GM12878 (cell line): Measurements from ENCODE around the gene PSMD13. TPM values are rescaled to one million over a fixed set of nuclear protein-coding genes. Genes with fewer than 3 reads are reported as not detected.

Source experiments
- ATAC-seq: fragments of 200-7000 bp; cut with Tn5 transposase; 3 replicates; pipeline ENCODE4 v1.9.1; 2020; ENCODE audit warnings: mild to moderate bottlenecking, moderate library complexity
- BruUV-seq: library from RNA; stranded (reverse); fragments of 400-500 nt; replicated peaks from 2 replicates; lab custom pipeline; 2021; lab: Mats Ljungman, UMichigan
- CTCF ChIA-PET: fragments of 300-600 bp; sonication (Branson Sonifier 250); formaldehyde crosslinking; extraction: SDS; loops from one replicate; lab custom pipeline; 2021; ENCODE audit warnings: inconsistent platforms; lab: Yijun Ruan, JAX
- POLR2A ChIA-PET: fragments of 350-600 bp; formaldehyde crosslinking; extraction: SDS; loops from one replicate; lab custom pipeline; 2021; ENCODE audit warnings: inconsistent platforms; lab: Charles Lee
- RAD21 ChIA-PET: fragments of 300-600 bp; sonication (Branson Sonifier 250); formaldehyde crosslinking; loops from one replicate; lab custom pipeline; 2023; ENCODE audit warnings: antibody characterized with exemption; ENCODE audit not compliant: unreplicated experiment; lab: Charles Lee
- SMC1A ChIA-PET: fragments of 300-600 bp; sonication (Branson Sonifier 250); formaldehyde crosslinking; loops from one replicate; lab custom pipeline; 2023; ENCODE audit not compliant: unreplicated experiment, uncharacterized antibody; lab: Charles Lee
- DNase-seq: peaks from one replicate; pipeline ENCODE4 v3.0.0-alpha.2; 2011; ENCODE audit warnings: low read depth, low spot score
- FAIRE-seq: peaks from 3 replicates; lab custom pipeline; 2011; peaks lifted over from hg19 to GRCh38; lab: Jason Lieb, UNC
- H2AFZ ChIP-seq: 2 replicates; pipeline ENCODE4 v1.6.0; 2011; ENCODE audit warnings: low read depth, low read length, control low read depth; ENCODE audit not compliant: control insufficient read depth
- H3K27ac ChIP-seq: 2 replicates; pipeline ENCODE4 v1.5.1; 2011; ENCODE audit warnings: control low read depth; ENCODE audit not compliant: control insufficient read depth, insufficient read depth
- H3K27me3 ChIP-seq, 2 experiments: replicated peaks in 1 of 2; 2 replicates each; pipeline versions ENCODE4 v1.6.0 to v1.6.1; 2011; ENCODE audit warnings: low read length in 1 of 2; ENCODE audit not compliant: control insufficient read depth in 2 of 2, insufficient read depth in 2 of 2
- H3K36me3 ChIP-seq, 2 experiments: 2 replicates each; pipeline ENCODE4 v1.5.1; 2011; ENCODE audit warnings: low read length in 1 of 2; ENCODE audit not compliant: control insufficient read depth in 2 of 2, insufficient read depth in 2 of 2
- H3K4me1 ChIP-seq: 2 replicates; pipeline ENCODE4 v1.6.1; 2011; ENCODE audit warnings: mild to moderate bottlenecking, low read length, moderate library complexity, mixed read lengths; ENCODE audit not compliant: control insufficient read depth, insufficient read depth
- H3K4me2 ChIP-seq: 2 replicates; pipeline ENCODE4 v1.6.0; 2011; ENCODE audit warnings: control low read depth; ENCODE audit not compliant: control insufficient read depth, insufficient read depth
- H3K4me3 ChIP-seq: fragments of 200-600 bp; sonication (generic); 2 replicates; pipeline ENCODE4 v1.5.1; 2016
- H3K79me2 ChIP-seq: 2 replicates; pipeline ENCODE4 v1.6.0; 2011; ENCODE audit warnings: low read length; ENCODE audit not compliant: control insufficient read depth, insufficient read depth
- H3K9ac ChIP-seq: 2 replicates; pipeline ENCODE4 v1.8.0; 2011; ENCODE audit warnings: low read length, control low read depth, mixed read lengths; ENCODE audit not compliant: control insufficient read depth, insufficient read depth
- H3K9me3 ChIP-seq: replicated peaks from 3 replicates; pipeline ENCODE4 v1.5.1; 2011; ENCODE audit warnings: mild to moderate bottlenecking, low read length; ENCODE audit not compliant: control insufficient read depth, insufficient read depth
- H4K20me1 ChIP-seq: 2 replicates; pipeline ENCODE4 v1.6.0; 2011; ENCODE audit not compliant: control insufficient read depth, insufficient read depth
- BCL11A ChIP-seq: IDR thresholded peaks from 2 replicates; pipeline ENCODE4 v1.6.1; 2011; ENCODE audit warnings: low read depth, low read length
- BHLHE40 ChIP-seq, 2 experiments: fragments of 450-650 bp in 1 of 2; IDR thresholded peaks; 2 replicates each; pipeline ENCODE4 v1.6.1; 2011 to 2017; ENCODE audit warnings: low read depth in 2 of 2, borderline replicate concordance in 1 of 2, improper control_type of control experiment in 1 of 2, low read length in 1 of 2, mild to moderate bottlenecking in 1 of 2
- CBFB ChIP-seq: IDR thresholded peaks from 2 replicates; pipeline ENCODE4 v1.6.1; 2016; ENCODE audit warnings: antibody characterized with exemption, low read depth
- CREM ChIP-seq: IDR thresholded peaks from 2 replicates; pipeline ENCODE4 v1.6.1; 2014; ENCODE audit warnings: antibody characterized with exemption, low read depth
- LARP7 ChIP-seq: fragments of 450-650 bp; IDR thresholded peaks from 2 replicates; pipeline ENCODE4 v1.6.1; 2017; ENCODE audit warnings: mild to moderate bottlenecking
- NFYA ChIP-seq: IDR thresholded peaks from 2 replicates; pipeline ENCODE4 v1.6.1; 2011; ENCODE audit warnings: low read depth, mild to moderate bottlenecking, low read length, improper control_type of control experiment, borderline replicate concordance
- WGBS: methylation state at CpG from one replicate; pipeline ENCODE4 v1.1.6; 2016; ENCODE audit warnings: low lambda C conversion rate; ENCODE audit not compliant: insufficient replicate concordance, insufficient coverage; ENCODE audit errors: missing lambda C conversion rate; 5-methylcytosine and 5-hydroxymethylcytosine counted together
- in situ Hi-C: fragments of 300-500 bp; cut with MboI; formaldehyde crosslinking; loops from 9 replicates; pipeline ENCODE4 v1.14.3; 2018; ENCODE audit warnings: mixed read lengths
- intact Hi-C: fragments of 100-400 bp; cut with micrococcal nuclease; formaldehyde crosslinking; loops from one replicate; pipeline ENCODE4 v1.14.2; 2022; ENCODE audit not compliant: unreplicated experiment
- polyA plus RNA-seq, 11 experiments: library from polyadenylated mRNA; depleted of rRNA in 4 of 11; unstranded in 6 of 11; stranded (reverse) in 5 of 11; fragments of >200 nt; fragmentation: Nextera tagmentation in 4 of 11; fragmentation: Illumina TruSeq in 1 of 11; extraction: Ambion mirVana in 4 of 11; extraction: Trizol in 1 of 11; gene quantifications; 1 replicate in 1 of 11; 2 replicates in 10 of 11; pipeline versions ENCODE4 v1.2.1 to v1.2.3, GENCODE V29; 2011 to 2016; ENCODE audit warnings: inconsistent platforms in 2 of 11, missing spikeins in 2 of 11, low read depth in 1 of 11
- total RNA-seq, 4 experiments: library from RNA; depleted of rRNA in 3 of 4; stranded (reverse); fragments of >200 nt in 3 of 4; fragmentation: Illumina TruSeq in 1 of 4; extraction: Trizol in 1 of 4; gene quantifications; 2 replicates each; pipeline versions ENCODE4 v1.2.1 to v1.2.3, GENCODE V29; 2013 to 2021
- TF ChIP-seq, protein P1 (sequence below): fragments of 150-350 bp; IDR thresholded peaks from 2 replicates; pipeline ENCODE4 v1.6.1; 2014; ENCODE audit warnings: mild to moderate bottlenecking, low read depth, low read length

Gene PSMD13
- total and polyA plus RNA-seq, 10 of the 15 experiments (the other 5 are each of a cell fraction or from before 2014, with no cell fraction given) = 141 to 303 (median 177) TPM

DNA sequence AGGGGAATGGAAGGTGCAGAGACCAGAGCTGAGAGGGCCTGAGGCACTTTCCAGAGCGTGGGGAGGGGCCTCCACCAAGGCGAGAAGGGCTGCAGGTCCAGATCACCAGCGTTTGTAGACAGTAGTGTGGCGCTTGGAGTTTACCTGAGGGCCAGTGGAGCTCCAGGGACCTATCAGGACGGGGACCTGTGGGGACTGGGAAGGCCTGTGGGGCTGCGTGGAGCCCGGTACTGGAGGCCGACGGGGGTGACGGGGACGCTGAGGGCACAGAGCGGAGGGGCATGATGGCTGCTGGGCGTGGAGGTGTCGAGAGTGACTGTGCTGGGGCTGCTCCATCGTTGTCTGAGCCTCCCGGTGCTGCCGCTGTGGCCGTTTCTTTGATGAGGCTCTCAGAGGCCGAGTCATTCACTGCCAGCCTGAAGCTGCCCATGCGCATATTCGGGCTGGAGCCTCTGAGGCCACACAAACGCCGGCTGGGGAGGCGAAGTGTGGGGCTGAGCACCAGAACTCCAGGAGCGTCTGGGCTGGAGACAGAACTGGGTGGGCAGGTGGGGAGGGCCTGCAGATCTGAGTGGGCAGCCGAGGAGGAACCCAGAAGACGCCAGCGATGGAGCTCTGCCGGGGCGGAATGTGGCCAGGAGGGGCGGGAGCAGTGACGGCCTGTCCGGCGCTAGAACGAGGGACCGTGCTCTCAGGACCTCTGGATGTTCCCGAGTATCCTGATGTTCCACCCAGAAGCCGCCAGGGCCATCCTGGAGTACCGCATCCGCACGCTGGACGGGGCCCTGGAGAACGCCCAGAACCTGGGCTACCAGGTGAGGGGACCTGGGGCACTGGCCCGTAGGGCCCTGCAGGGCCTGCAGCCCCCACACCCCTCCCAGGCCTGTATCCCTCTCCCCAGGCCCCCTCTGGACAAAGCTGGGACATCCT is 54.8 kb downstream of the PSMD13 start:
- ChIA-PET RAD21 (no interaction called here), CTCF (no interaction called here), POLR2A (no interaction called here)
- ATAC-seq (no peak), FAIRE-seq (no peak)
- peaks cover 8% of the 10 kb centered on the region; the same call in 1 of the 2 replicates for H3K4me1 ChIP-seq
- H3K79me2 ChIP-seq = no peaks in the 10 kb centered on the region
- H3K9ac ChIP-seq = no peak overlapping the region
- H4K20me1 ChIP-seq = no peaks in the 10 kb centered on the region
- H3K4me2 ChIP-seq = no peak overlapping the region
- no TSS peak for BruUV-seq
- H3K9me3 ChIP-seq = no peaks in the 10 kb centered on the region
- H3K27me3 ChIP-seq = peaks cover 1 to 2% of the 10 kb centered on the region in 2 experiments; a peak in 3 of 4 replicates
- no peak overlapping the region for H3K4me3 ChIP-seq
- H3K36me3 ChIP-seq = no peaks in the 10 kb centered on the region
- no peak overlapping the region for H3K27ac ChIP-seq
- H2AFZ ChIP-seq = no peak overlapping the region
- no peak for TF ChIP-seq CREM
- TF ChIP-seq, protein P1, sequence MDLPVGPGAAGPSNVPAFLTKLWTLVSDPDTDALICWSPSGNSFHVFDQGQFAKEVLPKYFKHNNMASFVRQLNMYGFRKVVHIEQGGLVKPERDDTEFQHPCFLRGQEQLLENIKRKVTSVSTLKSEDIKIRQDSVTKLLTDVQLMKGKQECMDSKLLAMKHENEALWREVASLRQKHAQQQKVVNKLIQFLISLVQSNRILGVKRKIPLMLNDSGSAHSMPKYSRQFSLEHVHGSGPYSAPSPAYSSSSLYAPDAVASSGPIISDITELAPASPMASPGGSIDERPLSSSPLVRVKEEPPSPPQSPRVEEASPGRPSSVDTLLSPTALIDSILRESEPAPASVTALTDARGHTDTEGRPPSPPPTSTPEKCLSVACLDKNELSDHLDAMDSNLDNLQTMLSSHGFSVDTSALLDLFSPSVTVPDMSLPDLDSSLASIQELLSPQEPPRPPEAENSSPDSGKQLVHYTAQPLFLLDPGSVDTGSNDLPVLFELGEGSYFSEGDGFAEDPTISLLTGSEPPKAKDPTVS = no peak
- TF ChIP-seq LARP7 = no peak
- TF ChIP-seq CBFB = no peak
- no peak for TF ChIP-seq BCL11A
- no peak for TF ChIP-seq BHLHE40 (IDR thresholded peaks at IDR 0.05; ENCODE audit: borderline replicate concordance in 1 of 2, low read depth in 2 of 2, low read length in 1 of 2)
- TF ChIP-seq NFYA = no peak
- TF ChIP-seq, all 136 proteins: peak for 0
- in situ Hi-C loops = no loop called here
- intact Hi-C loops = no loop called here
- SMC1A ChIA-PET = interaction anchor here (1.2 kb wide), 1 partner anchor 41 kb away, joined by 4 read pairs; no protein-coding TSS in a partner anchor
- DNase-seq = no peak
- WGBS = 91% methylated on average over 43 of the region's 44 CpGs
